Adipocyte (in vitro differentiated cells): ENCODE data around the gene C1orf198.

Experiments
- DNase-seq: peaks from one replicate; pipeline ENCODE4 v3.0.0-alpha.2; 2015; ENCODE audit warnings: low read depth
- H3K27me3 ChIP-seq: replicated peaks from 2 replicates; pipeline ENCODE4 v1.7.0; 2013; ENCODE audit warnings: mild to moderate bottlenecking, low read length, moderate library complexity; ENCODE audit not compliant: control insufficient read depth, insufficient read depth
- H3K36me3 ChIP-seq: 2 replicates; pipeline ENCODE4 v1.7.0; 2013; ENCODE audit warnings: low read length, mild to moderate bottlenecking, moderate library complexity; ENCODE audit not compliant: control insufficient read depth, insufficient read depth, severe bottlenecking
- H3K4me1 ChIP-seq: 2 replicates; pipeline ENCODE4 v1.7.0; 2013; ENCODE audit warnings: mild to moderate bottlenecking, low read length, moderate library complexity; ENCODE audit not compliant: control insufficient read depth, insufficient read depth
- H3K4me3 ChIP-seq: 2 replicates; pipeline ENCODE4 v1.7.0; 2013; ENCODE audit warnings: mild to moderate bottlenecking, low read length, moderate library complexity
- H3K9ac ChIP-seq: 2 replicates; pipeline ENCODE4 v1.7.0; 2013; ENCODE audit warnings: mild to moderate bottlenecking, low read length, moderate library complexity
- H3K9me3 ChIP-seq: 2 replicates; pipeline ENCODE4 v1.7.0; 2013; ENCODE audit warnings: mild to moderate bottlenecking, low read length, moderate library complexity; ENCODE audit not compliant: control insufficient read depth

C1orf198 gene

DNA sequence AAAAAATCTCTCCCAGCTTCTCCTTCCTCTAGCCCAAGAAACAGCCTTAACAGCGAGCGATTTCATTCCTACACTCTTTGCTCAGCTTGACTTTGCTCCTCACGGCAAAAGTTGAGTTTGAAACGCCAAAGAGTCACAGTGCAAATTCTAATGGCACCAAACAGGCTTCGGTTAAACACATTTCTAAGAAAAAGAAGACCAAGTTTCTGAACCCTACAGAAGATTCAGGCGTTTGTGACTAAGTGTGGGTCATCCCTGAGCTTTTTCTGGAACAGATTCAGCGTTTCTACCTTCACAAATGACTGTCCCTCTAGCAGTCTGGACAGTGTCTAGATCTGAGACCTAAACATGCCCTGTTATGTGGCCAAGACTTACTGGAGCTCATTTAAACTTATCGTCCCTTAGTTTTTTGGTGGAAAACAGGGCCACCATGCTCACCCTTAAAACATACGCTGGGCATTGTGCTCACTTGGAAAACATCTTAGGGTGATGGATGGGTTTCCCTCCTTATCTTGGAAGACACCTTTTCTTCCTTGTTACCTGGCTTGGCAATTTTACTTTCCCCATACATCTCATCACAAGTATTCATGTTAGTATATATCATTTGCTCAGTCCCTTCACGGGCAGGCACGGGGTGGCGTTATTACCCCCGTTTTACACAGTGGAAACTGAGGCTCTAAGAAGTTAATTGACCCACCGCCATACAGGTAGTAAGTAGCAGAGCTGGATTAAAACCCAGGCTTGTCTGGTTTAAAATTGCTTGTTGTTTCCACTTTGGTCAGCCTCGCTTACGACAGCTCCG is 1.0 kb downstream of the C1orf198 start:
- no peaks in the 10 kb centered on the region for H3K36me3 ChIP-seq
- H3K9ac ChIP-seq, result peak overlapping the region; percentile 100
- peaks cover 60% of the 10 kb centered on the region for H3K4me1 ChIP-seq
- H3K4me3 ChIP-seq, result peak overlapping the region; percentile 99
- DNase-seq, result peak; percentile 58
- no peaks in the 10 kb centered on the region for H3K27me3 ChIP-seq
- H3K9me3 ChIP-seq, result no peaks in the 10 kb centered on the region

DNA sequence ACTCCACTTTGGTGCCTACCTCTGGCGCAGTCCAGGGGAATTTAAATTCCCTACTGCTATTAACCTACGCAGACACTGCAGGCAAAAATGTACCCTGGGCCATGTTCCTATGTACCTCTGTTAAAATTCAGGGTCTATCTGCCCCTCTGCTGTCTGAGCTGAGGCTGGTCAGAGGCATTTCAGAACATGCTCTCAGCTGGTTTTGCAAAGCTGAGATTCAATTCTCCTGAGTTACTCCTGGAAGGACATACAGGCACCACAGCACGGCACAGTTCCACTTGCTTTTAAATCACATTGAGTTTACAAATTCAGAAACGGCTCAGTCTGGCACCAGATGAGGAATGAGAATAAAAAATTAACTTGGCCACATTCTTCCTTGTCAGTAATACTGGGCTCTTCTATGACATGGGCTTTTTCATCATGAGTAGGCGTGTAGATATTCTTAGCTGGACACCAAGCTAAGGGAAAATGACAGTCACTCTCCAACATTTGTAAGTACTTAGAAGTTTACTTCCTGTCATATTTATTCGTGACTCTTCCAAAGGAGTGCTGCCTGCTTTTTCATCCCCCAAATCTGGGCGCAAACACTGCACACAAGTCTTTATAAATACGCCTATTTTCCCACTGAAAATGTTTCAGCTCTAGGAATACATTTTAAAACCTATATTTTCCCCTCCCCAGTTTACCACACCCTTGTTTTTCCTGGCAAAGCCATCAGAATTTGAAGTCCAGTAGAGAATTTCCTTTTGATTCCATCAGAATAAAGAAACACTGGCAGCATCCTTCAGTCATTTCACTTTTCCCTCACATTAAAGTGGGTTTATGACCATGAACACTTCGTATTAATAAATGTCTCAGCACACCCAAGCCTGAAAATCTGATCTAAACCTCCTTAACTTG is 1.9 kb downstream of the C1orf198 start:
- H3K9me3 ChIP-seq, result no peaks in the 10 kb centered on the region
- peak overlapping the region; percentile 100 for H3K9ac ChIP-seq
- DNase-seq, result peak; percentile 69
- no peaks in the 10 kb centered on the region for H3K27me3 ChIP-seq
- H3K4me1 ChIP-seq, result peaks cover 68% of the 10 kb centered on the region
- H3K36me3 ChIP-seq, result peaks cover 9% of the 10 kb centered on the region
- H3K4me3 ChIP-seq, result peak overlapping the region; percentile 99

DNA sequence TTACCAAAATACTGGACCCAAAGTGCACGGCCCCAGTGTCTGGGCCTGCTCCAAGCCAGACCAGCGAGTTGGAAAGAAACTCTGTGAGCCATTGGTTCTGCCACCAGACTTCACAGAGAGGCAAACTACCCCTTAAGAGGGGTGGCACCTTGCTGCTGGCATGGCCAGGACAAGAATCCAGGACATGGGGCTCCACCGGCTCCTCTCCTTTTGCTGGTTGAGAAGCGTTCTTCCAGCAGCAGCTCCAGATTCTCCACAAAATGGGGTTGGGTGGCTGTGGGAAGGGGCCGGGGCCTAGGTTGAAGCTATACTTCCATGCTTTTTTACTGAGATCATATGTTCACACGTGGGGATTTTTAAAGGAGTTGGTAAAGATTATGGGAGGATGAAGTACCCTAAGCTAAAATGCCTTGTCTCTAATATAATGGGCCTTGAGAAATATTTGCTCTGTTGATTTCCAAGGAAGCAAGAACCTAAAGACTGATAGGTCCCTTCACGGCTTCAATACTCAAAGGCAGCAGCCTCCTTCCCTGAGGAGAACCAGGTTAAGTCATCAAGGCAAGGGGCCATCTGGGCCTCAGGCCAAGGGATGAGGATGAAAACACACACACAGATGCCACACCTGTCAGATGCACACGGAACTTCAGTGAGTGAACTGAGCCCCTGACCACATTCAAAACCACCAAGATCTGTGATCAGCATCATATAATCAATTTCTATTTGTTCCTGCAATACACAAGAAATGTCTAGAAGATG is 3.1 kb downstream of the C1orf198 start:
- no peaks in the 10 kb centered on the region for H3K9me3 ChIP-seq
- H3K27me3 ChIP-seq, result no peaks in the 10 kb centered on the region
- H3K9ac ChIP-seq, result peak overlapping the region; percentile 100
- peaks cover 70% of the 10 kb centered on the region for H3K4me1 ChIP-seq
- DNase-seq, result no peak
- H3K4me3 ChIP-seq, result peak overlapping the region; percentile 99
- peaks cover 14% of the 10 kb centered on the region for H3K36me3 ChIP-seq

DNA sequence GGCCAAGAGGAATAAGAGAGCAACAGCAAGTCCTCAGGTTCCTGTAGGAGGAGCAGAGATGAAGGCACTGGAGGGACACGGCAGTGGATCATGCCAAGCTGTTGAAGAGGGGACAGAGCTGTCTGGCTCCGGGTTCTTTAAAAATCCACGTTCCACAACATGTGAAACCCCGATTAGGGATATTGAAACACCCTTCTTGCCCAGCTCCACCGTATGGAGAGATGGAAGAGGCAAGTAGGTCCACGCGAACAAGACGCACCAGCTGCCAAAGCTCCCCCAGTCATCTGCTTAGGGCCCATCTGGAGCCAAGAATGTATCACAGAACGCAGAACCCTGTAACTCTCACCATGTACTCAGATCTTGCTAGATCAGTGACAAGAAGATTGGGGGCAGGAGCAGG is 3.9 kb downstream of the C1orf198 start:
- Histone ChIP-seq H3K36me3 (peaks cover 14% of the 10 kb centered on the region), H3K4me3 (peak overlapping the region; percentile 99), H3K9me3 (no peaks in the 10 kb centered on the region), H3K27me3 (no peaks in the 10 kb centered on the region), H3K4me1 (peaks cover 66% of the 10 kb centered on the region), H3K9ac (peak overlapping the region; percentile 100)
- no peak for DNase-seq

DNA sequence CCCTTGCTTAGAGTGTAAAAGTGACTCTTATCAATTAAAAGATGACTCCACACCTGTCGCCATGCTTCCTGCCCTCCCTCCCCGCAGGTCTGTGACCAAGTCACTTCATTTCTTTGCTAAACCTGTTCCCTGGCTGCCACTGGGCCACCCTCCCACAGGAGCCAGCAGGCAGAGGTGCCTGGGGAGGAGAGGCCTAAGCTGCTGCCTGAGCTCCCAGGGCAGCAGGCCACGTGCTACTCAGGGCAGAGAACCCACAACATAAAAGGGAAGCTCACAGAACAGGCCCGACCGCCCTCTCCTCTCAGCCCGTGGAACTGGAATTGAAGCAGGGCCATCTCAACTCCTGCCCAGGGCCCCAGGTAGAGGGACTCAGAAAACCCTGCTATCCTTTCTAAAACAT is 4.9 kb downstream of the C1orf198 start:
- no peak overlapping the region for H3K4me3 ChIP-seq
- no peak for DNase-seq
- H3K4me1 ChIP-seq, result peaks cover 69% of the 10 kb centered on the region
- H3K27me3 ChIP-seq, result no peaks in the 10 kb centered on the region
- H3K9ac ChIP-seq, result peak overlapping the region; percentile 40
- H3K36me3 ChIP-seq, result peaks cover 14% of the 10 kb centered on the region
- H3K9me3 ChIP-seq, result no peaks in the 10 kb centered on the region

DNA sequence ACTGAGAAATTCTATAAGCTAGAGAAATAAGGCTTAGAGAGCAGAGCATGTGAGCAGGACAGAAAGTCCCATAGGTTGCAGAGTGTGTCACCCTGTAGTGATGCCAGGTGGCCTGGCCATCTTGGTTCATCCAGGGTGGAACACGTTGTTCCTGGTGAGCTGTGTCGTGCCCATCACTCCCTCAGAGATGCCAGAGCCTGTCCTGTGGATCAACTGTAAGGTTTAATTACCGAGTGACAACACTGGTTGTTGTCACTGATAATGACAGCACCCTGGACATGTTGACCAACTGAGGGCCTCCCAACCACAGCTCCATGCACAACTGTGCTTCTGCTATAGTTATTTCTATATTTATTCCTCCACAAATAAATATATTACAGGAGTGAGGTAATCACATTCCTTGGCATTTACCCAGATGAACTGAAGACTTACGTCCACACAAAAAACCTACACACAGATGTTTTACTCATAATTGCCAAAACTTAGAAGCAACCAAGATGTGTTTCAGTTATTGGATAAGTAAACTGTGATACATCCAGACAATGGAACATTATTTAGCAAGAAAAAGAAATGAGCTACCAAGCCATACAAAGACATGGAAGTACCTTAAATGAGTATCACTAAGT is 6.2 kb downstream of the C1orf198 start:
- Histone ChIP-seq H3K4me3 (no peak overlapping the region), H3K9ac (no peak overlapping the region), H3K27me3 (no peaks in the 10 kb centered on the region), H3K4me1 (peaks cover 79% of the 10 kb centered on the region), H3K9me3 (no peaks in the 10 kb centered on the region), H3K36me3 (peaks cover 15% of the 10 kb centered on the region)
- peak; percentile 68 for DNase-seq

DNA sequence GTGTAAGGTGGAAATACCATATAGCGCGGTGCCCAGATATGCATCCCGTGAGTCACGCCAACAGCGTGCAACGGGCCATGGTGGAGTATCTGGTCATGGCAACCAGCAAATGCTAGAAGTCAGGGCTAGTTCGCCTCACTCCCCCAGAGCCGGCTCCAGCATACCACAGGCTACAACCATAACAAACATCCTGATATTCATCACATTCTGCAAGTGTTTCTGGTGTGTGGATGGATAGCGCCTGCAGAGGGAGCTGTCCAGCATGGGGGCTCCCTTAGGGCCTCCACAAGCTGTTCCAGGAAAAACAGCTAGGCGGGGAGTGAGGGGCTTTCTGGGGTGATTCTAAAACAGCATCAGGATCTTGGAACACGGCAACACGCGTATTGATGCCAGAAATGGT is 6.8 kb downstream of the C1orf198 start:
- Histone ChIP-seq H3K4me3 (no peak overlapping the region), H3K36me3 (peaks cover 18% of the 10 kb centered on the region), H3K9me3 (no peaks in the 10 kb centered on the region), H3K9ac (no peak overlapping the region), H3K27me3 (no peaks in the 10 kb centered on the region), H3K4me1 (peaks cover 82% of the 10 kb centered on the region)
- no peak for DNase-seq

DNA sequence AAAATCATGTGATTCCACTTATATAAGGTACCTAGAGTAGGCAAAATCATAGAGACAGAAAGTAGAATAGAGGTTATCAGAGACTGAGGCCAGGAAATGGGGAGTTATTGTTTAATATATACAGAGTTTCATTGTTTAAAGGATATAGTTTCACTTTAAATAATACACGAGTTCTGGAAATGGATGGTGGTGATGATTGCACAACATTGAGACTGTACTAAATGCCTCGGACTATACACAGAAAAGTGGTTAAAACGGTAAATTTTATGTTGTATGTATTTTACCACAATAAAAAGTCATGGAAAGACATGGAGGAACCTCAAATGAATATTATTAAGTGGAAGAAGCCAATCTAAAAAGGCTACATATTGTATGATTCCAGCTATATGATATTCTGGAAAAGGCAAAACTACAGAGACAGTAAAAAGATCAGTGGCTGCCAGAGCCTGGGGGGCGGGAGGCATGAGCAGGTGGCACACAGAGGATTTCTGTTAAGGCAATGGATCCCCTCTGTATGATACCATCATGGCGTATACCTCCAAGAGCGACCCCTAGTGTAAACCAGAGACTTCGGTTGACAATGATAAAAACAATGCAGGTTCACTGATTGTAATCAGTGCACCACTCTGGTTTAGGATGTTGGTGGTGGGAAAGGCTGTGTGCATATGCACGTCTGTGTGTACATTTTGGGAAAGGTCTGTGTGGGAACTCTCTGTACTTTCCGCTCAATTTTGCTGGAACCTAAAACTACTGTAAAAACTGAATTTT is 7.5 kb downstream of the C1orf198 start:
- no peaks in the 10 kb centered on the region for H3K27me3 ChIP-seq
- peaks cover 18% of the 10 kb centered on the region for H3K36me3 ChIP-seq
- H3K9ac ChIP-seq, result no peak overlapping the region
- peaks cover 83% of the 10 kb centered on the region for H3K4me1 ChIP-seq
- DNase-seq, result no peak
- no peak overlapping the region for H3K4me3 ChIP-seq
- no peaks in the 10 kb centered on the region for H3K9me3 ChIP-seq

DNA sequence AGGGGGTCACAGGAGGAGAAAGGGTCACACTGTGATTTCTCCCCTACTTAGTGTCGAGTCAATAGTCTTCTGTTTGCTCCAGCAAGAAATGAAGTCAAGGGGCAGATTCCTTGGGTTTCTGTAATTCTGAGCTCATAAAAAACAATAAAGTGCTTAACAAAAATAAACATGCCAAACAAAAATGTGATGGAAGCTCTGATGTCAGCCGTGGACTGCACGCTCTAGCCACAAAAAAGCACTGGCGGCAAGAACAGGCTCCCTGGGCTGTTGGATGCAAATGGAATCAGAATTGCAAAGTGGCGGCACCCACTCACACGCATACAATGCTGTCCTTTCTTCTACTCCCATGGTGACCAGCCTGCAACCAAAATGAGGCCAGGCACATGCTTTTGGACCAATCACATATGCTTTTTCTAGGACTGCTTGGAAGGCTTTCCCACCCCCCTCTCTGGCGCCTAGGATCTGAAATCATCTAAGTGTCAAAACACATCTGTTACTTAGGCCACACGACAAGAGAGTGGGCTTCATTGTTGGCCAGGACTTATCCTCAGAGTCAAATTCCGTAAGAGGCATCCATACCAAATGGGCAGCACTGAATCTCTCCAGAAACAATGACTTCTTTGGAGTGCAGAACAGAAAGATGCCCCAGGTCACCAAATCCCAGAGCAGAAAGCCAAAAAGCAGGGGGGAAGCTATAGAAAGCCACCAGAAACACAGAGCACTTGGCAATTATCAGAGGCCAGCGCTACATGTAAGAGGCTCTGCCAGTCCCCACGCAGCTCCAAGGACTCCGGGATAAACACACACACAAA is 9.2 kb downstream of the C1orf198 start:
- no peak overlapping the region for H3K4me3 ChIP-seq
- peaks cover 74% of the 10 kb centered on the region for H3K4me1 ChIP-seq
- peaks cover 31% of the 10 kb centered on the region for H3K36me3 ChIP-seq
- no peaks in the 10 kb centered on the region for H3K9me3 ChIP-seq
- no peak overlapping the region for H3K9ac ChIP-seq
- peak; percentile 68 for DNase-seq
- H3K27me3 ChIP-seq, result no peaks in the 10 kb centered on the region
